Measurements from ENCODE around the gene CD3D. TPM values are rescaled to one million over a fixed set of nuclear protein-coding genes. Genes with fewer than 3 reads are reported as not detected.

The CD3D gene
- total RNA-seq, 1 donor from 2014 or later, result 8.5 TPM

GRCh38 chr11:118301600-118302195, 40.8 kb downstream of the CD3D start:
- no peak for TF ChIP-seq CTCF (IDR thresholded peaks at IDR 0.05)
- Histone ChIP-seq H3K36me3 (no peaks in the 10 kb centered on the region), H3K9me3 (no peaks in the 10 kb centered on the region), H3K4me3 (no peak overlapping the region), H3K27me3 (no peaks in the 10 kb centered on the region), H3K27ac (no peak overlapping the region), H3K4me1 (no peaks in the 10 kb centered on the region)
- no peak for DNase-seq
- ATAC-seq, result no peak
- intact Hi-C loops (cut with DNase I), result no loop called here

GRCh38 chr11:118295815-118296454, 46.6 kb downstream of the CD3D start:
- peak; percentile 66 for TF ChIP-seq CTCF (IDR thresholded peaks at IDR 0.05)

GRCh38 chr11:118295199-118295598, 47.3 kb downstream of the CD3D start:
- Histone ChIP-seq H3K27ac (no peak overlapping the region), H3K4me1 (peaks cover 9% of the 10 kb centered on the region), H3K36me3 (no peaks in the 10 kb centered on the region), H3K4me3 (no peak overlapping the region), H3K27me3 (peaks cover 6% of the 10 kb centered on the region), H3K9me3 (no peaks in the 10 kb centered on the region)
- ATAC-seq, result no peak
- DNase-seq, result no peak
- intact Hi-C loops (cut with DNase I), result loop anchor here (10.0 kb wide), 1 partner anchor 100 kb away; no protein-coding TSS in a partner anchor
- no peak for TF ChIP-seq CTCF (IDR thresholded peaks at IDR 0.05)

More at GRCh38 chr11:118295815-118296454, 46.6 kb downstream of the CD3D start:
- H3K27ac ChIP-seq, result no peak overlapping the region
- H3K4me1 ChIP-seq, result peaks cover 4% of the 10 kb centered on the region
- DNase-seq, result no peak
- peak; percentile 76 for ATAC-seq
- intact Hi-C loops (cut with DNase I), result loop anchor here (10.0 kb wide), 1 partner anchor 101 kb away; no protein-coding TSS in a partner anchor
- no peak overlapping the region for H3K4me3 ChIP-seq
- no peaks in the 10 kb centered on the region for H3K9me3 ChIP-seq
- H3K27me3 ChIP-seq, result peaks cover 6% of the 10 kb centered on the region
- H3K36me3 ChIP-seq, result no peaks in the 10 kb centered on the region

- H3K9me3 ChIP-seq, result no peaks in the 10 kb centered on the region
- no peaks in the 10 kb centered on the region for H3K36me3 ChIP-seq
- peaks cover 9% of the 10 kb centered on the region for H3K4me1 ChIP-seq
- H3K27me3 ChIP-seq, result peaks cover 6% of the 10 kb centered on the region
- no peak for TF ChIP-seq CTCF (IDR thresholded peaks at IDR 0.05)
- H3K4me3 ChIP-seq, result no peak overlapping the region
- ATAC-seq, result no peak
- no peak overlapping the region for H3K27ac ChIP-seq
- intact Hi-C loops (cut with DNase I), result loop anchor here (10.0 kb wide), 1 partner anchor 99 kb away; no protein-coding TSS in a partner anchor
- DNase-seq, result no peak
Measured at GRCh38 chr11:118294053-118294452, 48.5 kb downstream of the CD3D start.

GRCh38 chr11:118291477-118292135, 50.9 kb downstream of the CD3D start:
- no peak overlapping the region for H3K4me3 ChIP-seq
- peaks cover 6% of the 10 kb centered on the region for H3K27me3 ChIP-seq
- TF ChIP-seq CTCF (IDR thresholded peaks at IDR 0.05), result no peak
- H3K36me3 ChIP-seq, result no peaks in the 10 kb centered on the region
- no peak for DNase-seq
- intact Hi-C loops (cut with DNase I), result loop anchor here (10.0 kb wide), 1 partner anchor 97 kb away; no protein-coding TSS in a partner anchor
- H3K27ac ChIP-seq, result no peak overlapping the region
- peak; percentile 54 for ATAC-seq
- H3K9me3 ChIP-seq, result no peaks in the 10 kb centered on the region
- H3K4me1 ChIP-seq, result peaks cover 9% of the 10 kb centered on the region

All from upper lobe of right lung (tissue), 1 donor.